Measurements from ENCODE around the gene CFAP46.

GRCh38 chr10:132918617-132919373 is 23.6 kb downstream of the CFAP46 start:
- TF ChIP-seq CTCF (IDR thresholded peaks at IDR 0.05) (no peak), POLR2A (IDR thresholded peaks at IDR 0.05) (no peak)

Measured in adrenal gland (tissue), 5 donors.